EL (cell line): ENCODE results near the gene SGK2.
"Not testable (repeated sequence)": the region's sequence is repeated elsewhere in the genome, so short reads cannot be mapped to it uniquely, and the experiment has no call there.

Source experiments
- DNase-seq: peaks from one replicate; pipeline ENCODE4 v3.0.0-alpha.2; 2016

The SGK2 gene

DNA sequence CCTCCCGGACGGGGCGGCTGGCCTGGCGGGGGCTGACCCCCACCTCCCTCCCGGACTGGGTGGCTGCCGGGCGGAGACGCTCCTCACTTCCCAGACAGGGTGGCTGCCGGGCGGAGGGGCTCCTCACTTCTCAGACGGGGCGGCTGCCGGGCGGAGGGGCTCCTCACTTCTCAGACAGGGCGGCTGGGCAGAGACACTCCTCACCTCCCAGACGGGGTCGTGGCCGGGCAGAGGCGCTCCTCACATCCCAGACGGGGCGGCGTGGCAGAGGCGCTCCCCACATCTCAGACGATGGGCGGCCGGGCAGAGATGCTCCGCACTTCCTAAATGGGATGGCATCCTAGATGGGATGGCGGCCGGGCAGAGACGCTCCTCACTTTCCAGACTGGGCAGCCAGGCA is 48.5 kb downstream of the SGK2 start:
- not testable (repeated sequence) for DNase-seq

DNA sequence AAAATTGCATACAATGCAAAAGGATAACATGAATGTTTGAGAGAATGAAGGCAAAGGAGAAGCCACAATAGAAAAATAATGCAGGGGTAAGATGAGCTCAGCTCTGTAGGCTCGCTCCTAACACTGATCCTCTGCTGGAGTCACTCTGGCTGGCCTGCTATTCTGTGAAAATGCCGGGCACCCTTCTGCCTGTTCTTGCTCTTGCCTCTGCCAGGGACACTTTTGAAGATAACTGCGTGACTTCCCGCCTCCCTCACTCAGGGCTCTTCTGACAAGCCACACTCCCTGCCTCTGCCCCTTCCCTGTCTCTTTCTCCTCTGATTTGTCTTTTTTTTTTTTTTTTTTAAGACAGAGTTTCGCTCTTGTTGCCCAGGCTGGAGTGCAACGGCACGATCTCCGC is 72.8 kb downstream of the SGK2 start:
- DNase-seq, result no peak
